ENCODE measurements around the gene RGSL1.

The RGSL1 gene

GRCh38 chr1:182549811-182550210, 99.9 kb downstream of the RGSL1 start:
- H3K4me2 ChIP-seq (ENCODE audit: insufficient read depth, low read length): no peak overlapping the region
- H3K36me3 ChIP-seq (ENCODE audit: insufficient read depth, low read length): no peaks in the 10 kb centered on the region
- H3K9me3 ChIP-seq (ENCODE audit: insufficient read depth, low read length, severe bottlenecking): peaks cover 3% of the 10 kb centered on the region
- no peak for TF ChIP-seq EZH2 (IDR thresholded peaks at IDR 0.05; ENCODE audit: borderline replicate concordance, low read depth, low read length, severe bottlenecking)
- TF ChIP-seq CTCF (IDR thresholded peaks at IDR 0.05; ENCODE audit: borderline replicate concordance, extremely low read depth, low read length, poor library complexity, severe bottlenecking): no peak
- H2AFZ ChIP-seq (ENCODE audit: low read depth, low read length): no peak overlapping the region
- no peaks in the 10 kb centered on the region for H3K4me1 ChIP-seq (ENCODE audit: insufficient read depth, low read length)
- H3K27me3 ChIP-seq (ENCODE audit: insufficient read depth, low read length, poor library complexity): no peaks in the 10 kb centered on the region
- no peak overlapping the region for H3K9ac ChIP-seq (ENCODE audit: low read depth, low read length)
- no peaks in the 10 kb centered on the region for H3K79me2 ChIP-seq (ENCODE audit: insufficient read depth, low read length)
- no peak overlapping the region for H3K4me3 ChIP-seq (ENCODE audit: low read depth in 1 of 2, low read length in 2 of 2)
- no peaks in the 10 kb centered on the region for H4K20me1 ChIP-seq (ENCODE audit: insufficient read depth, low read length)
- no peak overlapping the region for H3K27ac ChIP-seq (ENCODE audit: low read length)
- DNase-seq (no peak), ATAC-seq (ENCODE audit: insufficient read depth, low read depth) (no peak)

GRCh38 chr1:182552527-182552926, 102.6 kb downstream of the RGSL1 start:
- TF ChIP-seq EZH2 (IDR thresholded peaks at IDR 0.05; ENCODE audit: borderline replicate concordance, low read depth, low read length, severe bottlenecking) (no peak), CTCF (IDR thresholded peaks at IDR 0.05; ENCODE audit: borderline replicate concordance, extremely low read depth, low read length, poor library complexity, severe bottlenecking) (no peak)
- ATAC-seq (ENCODE audit: insufficient read depth, low read depth): no peak
- H3K9ac ChIP-seq (ENCODE audit: low read depth, low read length): no peak overlapping the region
- H3K36me3 ChIP-seq (ENCODE audit: insufficient read depth, low read length): no peaks in the 10 kb centered on the region
- H3K4me2 ChIP-seq (ENCODE audit: insufficient read depth, low read length): no peak overlapping the region
- H3K79me2 ChIP-seq (ENCODE audit: insufficient read depth, low read length): no peaks in the 10 kb centered on the region
- H3K4me1 ChIP-seq (ENCODE audit: insufficient read depth, low read length): no peaks in the 10 kb centered on the region
- H3K9me3 ChIP-seq (ENCODE audit: insufficient read depth, low read length, severe bottlenecking): peaks cover 3% of the 10 kb centered on the region
- H3K27me3 ChIP-seq (ENCODE audit: insufficient read depth, low read length, poor library complexity): no peaks in the 10 kb centered on the region
- H2AFZ ChIP-seq (ENCODE audit: low read depth, low read length): no peak overlapping the region
- H3K4me3 ChIP-seq (ENCODE audit: low read depth in 1 of 2, low read length in 2 of 2): no peak overlapping the region
- no peaks in the 10 kb centered on the region for H4K20me1 ChIP-seq (ENCODE audit: insufficient read depth, low read length)
- no peak for DNase-seq
- no peak overlapping the region for H3K27ac ChIP-seq (ENCODE audit: low read length)

- DNase-seq (no peak), ATAC-seq (ENCODE audit: insufficient read depth, low read depth) (no peak)
- Histone ChIP-seq H3K9me3 (ENCODE audit: insufficient read depth, low read length, severe bottlenecking) (peaks cover 3% of the 10 kb centered on the region), H3K36me3 (ENCODE audit: insufficient read depth, low read length) (no peaks in the 10 kb centered on the region), H3K9ac (ENCODE audit: low read depth, low read length) (no peak overlapping the region), H3K27me3 (ENCODE audit: insufficient read depth, low read length, poor library complexity) (no peaks in the 10 kb centered on the region), H3K27ac (ENCODE audit: low read length) (no peak overlapping the region), H3K79me2 (ENCODE audit: insufficient read depth, low read length) (no peaks in the 10 kb centered on the region), H4K20me1 (ENCODE audit: insufficient read depth, low read length) (no peaks in the 10 kb centered on the region), H3K4me2 (ENCODE audit: insufficient read depth, low read length) (no peak overlapping the region), H3K4me1 (ENCODE audit: insufficient read depth, low read length) (no peaks in the 10 kb centered on the region), H2AFZ (ENCODE audit: low read depth, low read length) (no peak overlapping the region), H3K4me3 (ENCODE audit: low read depth in 1 of 2, low read length in 2 of 2) (no peak overlapping the region)
- TF ChIP-seq EZH2 (IDR thresholded peaks at IDR 0.05; ENCODE audit: borderline replicate concordance, low read depth, low read length, severe bottlenecking) (no peak), CTCF (IDR thresholded peaks at IDR 0.05; ENCODE audit: borderline replicate concordance, extremely low read depth, low read length, poor library complexity, severe bottlenecking) (no peak)
Observed at GRCh38 chr1:182555493-182555892, 105.5 kb downstream of the RGSL1 start.

- H3K27me3 ChIP-seq (ENCODE audit: insufficient read depth, low read length, poor library complexity): no peaks in the 10 kb centered on the region
- TF ChIP-seq CTCF (IDR thresholded peaks at IDR 0.05; ENCODE audit: borderline replicate concordance, extremely low read depth, low read length, poor library complexity, severe bottlenecking): no peak
- no peak for TF ChIP-seq EZH2 (IDR thresholded peaks at IDR 0.05; ENCODE audit: borderline replicate concordance, low read depth, low read length, severe bottlenecking)
- no peak overlapping the region for H3K4me3 ChIP-seq (ENCODE audit: low read depth in 1 of 2, low read length in 2 of 2)
- no peak overlapping the region for H3K9ac ChIP-seq (ENCODE audit: low read depth, low read length)
- no peaks in the 10 kb centered on the region for H3K79me2 ChIP-seq (ENCODE audit: insufficient read depth, low read length)
- ATAC-seq (ENCODE audit: insufficient read depth, low read depth) (no peak), DNase-seq (no peak)
- H3K9me3 ChIP-seq (ENCODE audit: insufficient read depth, low read length, severe bottlenecking): peaks cover 3% of the 10 kb centered on the region
- H3K4me2 ChIP-seq (ENCODE audit: insufficient read depth, low read length): no peak overlapping the region
- no peaks in the 10 kb centered on the region for H3K4me1 ChIP-seq (ENCODE audit: insufficient read depth, low read length)
- H4K20me1 ChIP-seq (ENCODE audit: insufficient read depth, low read length): no peaks in the 10 kb centered on the region
- no peak overlapping the region for H3K27ac ChIP-seq (ENCODE audit: low read length)
- H3K36me3 ChIP-seq (ENCODE audit: insufficient read depth, low read length): no peaks in the 10 kb centered on the region
- H2AFZ ChIP-seq (ENCODE audit: low read depth, low read length): no peak overlapping the region
Observed at GRCh38 chr1:182556279-182556678, 106.3 kb downstream of the RGSL1 start.

Measured in DND-41 (cell line).